Endothelial cell of umbilical vein (primary cell): ENCODE results near the gene SPATS2L. TPM values are rescaled to one million over a fixed set of nuclear protein-coding genes. Genes with fewer than 3 reads are reported as not detected.

Experiments used
- BruUV-seq: library from RNA; stranded (reverse); fragments of 400-500 nt; replicated peaks from 2 replicates; lab custom pipeline; 2021; lab: Mats Ljungman, UMichigan
- CTCF ChIA-PET: fragments of 300-600, 350-600 bp; sonication (Branson Sonifier 250); formaldehyde crosslinking; loops from one replicate; lab custom pipeline; 2021; ENCODE audit warnings: antibody characterized with exemption, inconsistent platforms; lab: Charles Lee
- POLR2A ChIA-PET: fragments of 300-600, 350-600 bp; sonication (Branson Sonifier 250); formaldehyde crosslinking; loops from one replicate; lab custom pipeline; 2021; ENCODE audit warnings: antibody characterized with exemption, inconsistent platforms; lab: Charles Lee
- DNase-seq: peaks from one replicate; pipeline ENCODE4 v3.0.0-alpha.2; 2011; ENCODE audit warnings: low read depth, low spot score
- FAIRE-seq: peaks from 2 replicates; lab custom pipeline; 2011; peaks lifted over from hg19 to GRCh38; lab: Jason Lieb, UNC
- H2AFZ ChIP-seq: 2 replicates; pipeline ENCODE4 v1.6.0; 2012; ENCODE audit warnings: low read depth, low read length, control low read depth, inconsistent platforms
- H3K27ac ChIP-seq: 2 replicates; pipeline ENCODE4 v1.5.1; 2011; ENCODE audit warnings: low read depth, mild to moderate bottlenecking, control low read depth, low read length, moderate library complexity; ENCODE audit not compliant: insufficient read depth
- H3K27me3 ChIP-seq, 2 experiments: 2 replicates each; pipeline versions ENCODE4 v1.6.0 to v1.6.1; 2011; ENCODE audit warnings: low read length in 2 of 2, mixed read lengths in 1 of 2; ENCODE audit not compliant: control insufficient read depth in 2 of 2, insufficient read depth in 2 of 2
- H3K36me3 ChIP-seq, 2 experiments: 2 replicates in 1 of 2; 3 replicates in 1 of 2; pipeline ENCODE4 v1.5.1; 2011; ENCODE audit warnings: low read length in 2 of 2, mild to moderate bottlenecking in 1 of 2, moderate library complexity in 1 of 2; ENCODE audit not compliant: control insufficient read depth in 2 of 2, insufficient read depth in 2 of 2; ENCODE audit errors: extremely low read depth in 1 of 2
- H3K4me1 ChIP-seq: 3 replicates; pipeline ENCODE4 v1.5.1; 2011; ENCODE audit warnings: mild to moderate bottlenecking, low read length; ENCODE audit not compliant: control insufficient read depth, insufficient read depth; ENCODE audit errors: extremely low read depth
- H3K4me2 ChIP-seq: 2 replicates; pipeline ENCODE4 v1.6.1; 2011; ENCODE audit warnings: low read length, control low read depth, mixed read lengths; ENCODE audit not compliant: insufficient read depth
- H3K4me3 ChIP-seq, 3 experiments: fragments of 200-600 bp in 1 of 3; sonication (generic), shearing (Covaris generic) in 1 of 3; replicated peaks in 1 of 3; 2 replicates each; pipeline ENCODE4 v1.5.1; 2011 to 2016; ENCODE audit warnings: control low read depth in 3 of 3, low read length in 3 of 3, mild to moderate bottlenecking in 2 of 3, inconsistent platforms in 1 of 3, low read depth in 1 of 3, moderate library complexity in 1 of 3; ENCODE audit not compliant: insufficient read depth in 1 of 3
- H3K79me2 ChIP-seq: 2 replicates; pipeline ENCODE4 v1.6.0; 2012; ENCODE audit warnings: low read length, inconsistent platforms; ENCODE audit not compliant: control insufficient read depth, insufficient read depth
- H3K9ac ChIP-seq: replicated peaks from 2 replicates; pipeline ENCODE3; 2011; ENCODE audit warnings: low read length, control low read depth; ENCODE audit not compliant: insufficient read depth; ENCODE audit errors: extremely low read depth
- H3K9me1 ChIP-seq: replicated peaks from 3 replicates; pipeline ENCODE4 v1.6.0; 2011; ENCODE audit warnings: mild to moderate bottlenecking, low read length; ENCODE audit not compliant: control insufficient read depth, insufficient read depth; ENCODE audit errors: extremely low read depth
- H3K9me3 ChIP-seq: replicated peaks from 2 replicates; pipeline ENCODE4 v1.5.1; 2012; ENCODE audit warnings: low read length, inconsistent platforms; ENCODE audit not compliant: control insufficient read depth, insufficient read depth
- H4K20me1 ChIP-seq: replicated peaks from 2 replicates; pipeline ENCODE3; 2011; ENCODE audit warnings: mild to moderate bottlenecking, low read length; ENCODE audit not compliant: control insufficient read depth, insufficient read depth; ENCODE audit errors: extremely low read depth
- EZH2 ChIP-seq: IDR thresholded peaks from 2 replicates; pipeline ENCODE4 v1.6.1; 2012; ENCODE audit warnings: borderline replicate concordance, low read depth, mild to moderate bottlenecking, moderate library complexity, low read length, inconsistent platforms; ENCODE audit not compliant: severe bottlenecking
- FOS ChIP-seq: IDR thresholded peaks from 2 replicates; pipeline ENCODE4 v1.6.1; 2011; ENCODE audit warnings: mild to moderate bottlenecking, low read length, moderate library complexity, borderline replicate concordance; ENCODE audit not compliant: insufficient read depth
- GATA2 ChIP-seq: IDR thresholded peaks from 2 replicates; pipeline ENCODE4 v1.7.0; 2011; ENCODE audit warnings: low read depth, mild to moderate bottlenecking, moderate library complexity, mixed read lengths, low read length; ENCODE audit not compliant: insufficient read length, insufficient read depth
- JUN ChIP-seq: IDR thresholded peaks from 2 replicates; pipeline ENCODE4 v1.6.1; 2011; ENCODE audit warnings: borderline replicate concordance, low read depth; ENCODE audit not compliant: insufficient read length, insufficient read depth
- MAX ChIP-seq: IDR thresholded peaks from 2 replicates; pipeline ENCODE4 v1.6.1; 2011; ENCODE audit not compliant: insufficient read depth, insufficient read length
- MYC ChIP-seq: IDR thresholded peaks from one replicate; pipeline ENCODE4 v1.6.1; 2011; ENCODE audit warnings: mild to moderate bottlenecking, low read depth, low read length
- POLR2A ChIP-seq: IDR thresholded peaks from 2 replicates; pipeline ENCODE4 v1.6.1; 2012; ENCODE audit warnings: low read depth, mild to moderate bottlenecking, control low read depth, low read length
- POLR2AphosphoS5 ChIP-seq: IDR thresholded peaks from 2 replicates; pipeline ENCODE4 v1.6.1; 2012; ENCODE audit warnings: low read depth, mild to moderate bottlenecking, control low read depth, low read length, moderate library complexity; ENCODE audit not compliant: insufficient read depth
- dilution Hi-C: fragments of 300-500 bp; cut with MboI; formaldehyde crosslinking; loops from one replicate; pipeline ENCODE4 v1.15.0; 2019; ENCODE audit warnings: low sequenced_read_pairs; ENCODE audit not compliant: extremely low pct_ligation_motif_present
- intact Hi-C: fragments of 100-400 bp; cut with micrococcal nuclease; formaldehyde crosslinking; loops from one replicate; pipeline ENCODE4 v1.10.0; 2022
- polyA plus RNA-seq, 4 experiments: library from polyadenylated mRNA; depleted of rRNA in 3 of 4; stranded (reverse) in 3 of 4; unstranded in 1 of 4; fragments of >200 nt; gene quantifications; 2 replicates each; pipeline versions ENCODE4 v1.2.1 to v1.2.3, GENCODE V29; 2011 to 2012; ENCODE audit warnings: missing spikeins in 1 of 4
- total RNA-seq: library from RNA; stranded (reverse); gene quantifications from 2 replicates; pipeline ENCODE4 v1.2.3, GENCODE V29; 2021
- TF ChIP-seq, protein P1 (sequence below), 2 donors: IDR thresholded peaks; 1 replicate in 1 of 2; 2 replicates in 1 of 2; pipeline ENCODE4 v1.5.1; 2011; ENCODE audit warnings: low read length in 2 of 2, mild to moderate bottlenecking in 2 of 2, moderate library complexity in 2 of 2, control low read depth in 1 of 2, inconsistent platforms in 1 of 2, low read depth in 1 of 2; ENCODE audit not compliant: insufficient read depth in 1 of 2; ENCODE audit errors: extremely low read depth in 1 of 2

Gene SPATS2L
- total and polyA plus RNA-seq, 2 donors (not counting 3 experiments of a cell fraction or from before 2014, with no cell fraction given), result 29.1 to 72.9 TPM

DNA sequence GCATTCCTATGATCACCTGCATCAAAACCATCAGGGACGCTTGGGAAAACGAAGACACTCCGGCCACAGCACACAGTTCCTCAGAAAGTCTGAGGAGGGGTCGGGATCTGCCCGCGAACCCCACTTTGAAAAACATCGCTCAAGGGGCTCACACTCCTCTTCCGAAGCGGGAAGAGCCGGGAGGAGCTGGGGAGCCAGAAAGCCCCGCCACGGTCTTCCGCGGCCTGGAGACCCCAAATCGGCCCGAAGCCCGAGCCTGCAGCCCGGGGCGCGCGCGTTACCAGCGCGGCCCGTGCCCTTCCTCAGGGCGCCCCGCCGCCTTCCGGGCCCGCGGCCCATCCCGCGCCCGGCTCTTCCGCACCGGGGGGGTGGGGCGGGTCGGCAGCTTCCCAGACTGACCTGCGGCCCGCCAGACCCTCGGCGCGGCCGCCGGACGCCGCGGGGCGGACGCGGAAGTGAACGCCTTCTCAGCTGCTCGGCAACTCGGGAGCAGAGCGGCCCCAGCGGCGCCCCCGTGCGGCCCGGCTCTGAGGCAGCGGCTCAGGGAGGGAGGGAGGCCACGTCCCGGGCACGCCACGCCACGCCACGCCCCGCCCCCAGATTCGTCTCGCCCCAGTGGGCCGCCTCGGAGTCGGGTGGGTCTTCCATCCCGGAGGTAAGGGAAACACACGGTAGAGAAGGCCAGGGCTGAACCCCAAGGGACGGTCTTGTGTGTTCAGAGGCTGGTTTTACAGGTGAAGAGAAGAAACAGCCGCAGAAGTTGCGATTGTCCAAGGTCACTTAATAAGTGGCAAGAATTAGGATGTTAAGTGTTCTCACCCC lies 203.3 kb downstream of the SPATS2L start, which contains the start of gene KCTD18:
KCTD18 (minus strand) TSS at position 457 of the 822 bp plus-strand sequence. CDS start 3,052 bp downstream, outside the sequence.
- Histone ChIP-seq H4K20me1 (no peaks in the 10 kb centered on the region), H3K9me1 (no peaks in the 10 kb centered on the region), H3K36me3 (no peaks in the 10 kb centered on the region), H3K4me3 (peak within 1 kb of the TSS; percentile 45 to 64 (median 62)), H2AFZ (peak within 1 kb of the TSS; percentile 97), H3K9me3 (no peaks in the 10 kb centered on the region), H3K27ac (peak within 1 kb of the TSS; percentile 23), H3K4me2 (peak within 1 kb of the TSS; percentile 98), H3K79me2 (no peaks in the 10 kb centered on the region), H3K4me1 (peaks cover 7% of the 10 kb centered on the region), H3K27me3 (peaks cover 21 to 36% of the 10 kb centered on the region in 2 experiments), H3K9ac (peak within 1 kb of the TSS; percentile 72)
- POLR2A ChIA-PET, result interaction anchor here (1.1 kb wide), 1 partner anchor 16 kb away, joined by 3 read pairs; the partner anchor contains the start of gene SGO2
- DNase-seq (peak; percentile 86), FAIRE-seq (peak; percentile 85)
- dilution Hi-C loops, result no loop called here
- CTCF ChIA-PET, result interaction anchor here (0.5 to 1.8 kb wide), 17 partner anchors 11 to 536 kb away, joined by 3 to 12 read pairs (median 5); no protein-coding TSS in a partner anchor
- intact Hi-C loops, result loop anchor here (1.0 kb wide), 2 partner anchors 16 to 530 kb away; partner anchors contain the start of gene SGO2
- no peak for TF ChIP-seq JUN
- TF ChIP-seq POLR2AphosphoS5, result peak; percentile 97
- TF ChIP-seq, protein P1, sequence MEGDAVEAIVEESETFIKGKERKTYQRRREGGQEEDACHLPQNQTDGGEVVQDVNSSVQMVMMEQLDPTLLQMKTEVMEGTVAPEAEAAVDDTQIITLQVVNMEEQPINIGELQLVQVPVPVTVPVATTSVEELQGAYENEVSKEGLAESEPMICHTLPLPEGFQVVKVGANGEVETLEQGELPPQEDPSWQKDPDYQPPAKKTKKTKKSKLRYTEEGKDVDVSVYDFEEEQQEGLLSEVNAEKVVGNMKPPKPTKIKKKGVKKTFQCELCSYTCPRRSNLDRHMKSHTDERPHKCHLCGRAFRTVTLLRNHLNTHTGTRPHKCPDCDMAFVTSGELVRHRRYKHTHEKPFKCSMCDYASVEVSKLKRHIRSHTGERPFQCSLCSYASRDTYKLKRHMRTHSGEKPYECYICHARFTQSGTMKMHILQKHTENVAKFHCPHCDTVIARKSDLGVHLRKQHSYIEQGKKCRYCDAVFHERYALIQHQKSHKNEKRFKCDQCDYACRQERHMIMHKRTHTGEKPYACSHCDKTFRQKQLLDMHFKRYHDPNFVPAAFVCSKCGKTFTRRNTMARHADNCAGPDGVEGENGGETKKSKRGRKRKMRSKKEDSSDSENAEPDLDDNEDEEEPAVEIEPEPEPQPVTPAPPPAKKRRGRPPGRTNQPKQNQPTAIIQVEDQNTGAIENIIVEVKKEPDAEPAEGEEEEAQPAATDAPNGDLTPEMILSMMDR (IDR thresholded peaks at IDR 0.05; ENCODE audit: extremely low read depth in 1 of 2, insufficient read depth in 1 of 2, low read depth in 1 of 2, low read length in 2 of 2), result peak; percentile 88 to 91
- TF ChIP-seq POLR2A, result peak; percentile 73
- no peak for TF ChIP-seq MAX
- TF ChIP-seq MYC, result no peak
- no peak for TF ChIP-seq GATA2
- TF ChIP-seq EZH2, result no peak
- TF ChIP-seq FOS, result peak; percentile 14
- TSS peak; percentile 77 for BruUV-seq
